Hepatocyte (in vitro differentiated cells): Measurements from ENCODE around the gene KIAA1217. TPM values are rescaled to one million over a fixed set of nuclear protein-coding genes. Genes with fewer than 3 reads are reported as not detected.

Experiments
- DNase-seq: peaks from one replicate; pipeline ENCODE4 v3.0.0-alpha.2; 2016; ENCODE audit warnings: low spot score
- H2AFZ ChIP-seq: fragments of 200-600 bp; sonication (generic); 2 replicates; pipeline ENCODE4 v1.6.0; 2016; ENCODE audit warnings: antibody characterized with exemption, mild to moderate bottlenecking
- H3K27ac ChIP-seq: fragments of 200-600 bp; sonication (generic); 2 replicates; pipeline ENCODE4 v1.5.1; 2016; ENCODE audit warnings: mild to moderate bottlenecking
- H3K27me3 ChIP-seq: fragments of 200-600 bp; sonication (generic); 2 replicates; pipeline ENCODE4 v1.6.1; 2016
- H3K36me3 ChIP-seq: fragments of 200-600 bp; sonication (generic); replicated peaks from 2 replicates; pipeline ENCODE4 v1.5.1; 2016; ENCODE audit warnings: low read depth; ENCODE audit not compliant: insufficient read depth
- H3K4me1 ChIP-seq: fragments of 200-600 bp; sonication (generic); 2 replicates; pipeline ENCODE4 v1.5.1; 2016; ENCODE audit warnings: mild to moderate bottlenecking, moderate library complexity; ENCODE audit not compliant: insufficient read depth
- H3K4me2 ChIP-seq: fragments of 200-600 bp; sonication (generic); 2 replicates; pipeline ENCODE4 v1.6.0; 2016
- H3K4me3 ChIP-seq: fragments of 200-600 bp; sonication (generic); 2 replicates; pipeline ENCODE4 v1.5.1; 2016; ENCODE audit warnings: mild to moderate bottlenecking
- H3K79me2 ChIP-seq: fragments of 200-600 bp; sonication (generic); 2 replicates; pipeline ENCODE4 v1.6.0; 2017; ENCODE audit warnings: mild to moderate bottlenecking
- H3K9me2 ChIP-seq: fragments of 200-600 bp; sonication (generic); replicated peaks from 2 replicates; pipeline ENCODE4 v1.6.0; 2017; ENCODE audit warnings: mild to moderate bottlenecking; ENCODE audit not compliant: insufficient read depth
- H3K9me3 ChIP-seq: fragments of 200-600 bp; sonication (generic); 2 replicates; pipeline ENCODE4 v1.5.1; 2016; ENCODE audit warnings: low read depth, mild to moderate bottlenecking
- H4K20me1 ChIP-seq: fragments of 200-600 bp; sonication (generic); 2 replicates; pipeline ENCODE4 v1.6.0; 2016; ENCODE audit warnings: mild to moderate bottlenecking; ENCODE audit not compliant: insufficient read depth, poor library complexity, severe bottlenecking
- EZH2 ChIP-seq: fragments of 200-600 bp; sonication (generic); IDR thresholded peaks from 2 replicates; pipeline ENCODE4 v1.6.1; 2016; ENCODE audit warnings: antibody characterized with exemption, mild to moderate bottlenecking, borderline replicate concordance
- EZH2phosphoT487 ChIP-seq: fragments of 200-600 bp; sonication (generic); IDR thresholded peaks from one replicate; pipeline ENCODE4 v1.6.1; 2018; ENCODE audit warnings: antibody characterized with exemption, mild to moderate bottlenecking, low read depth, moderate library complexity; ENCODE audit not compliant: unreplicated experiment, severe bottlenecking
- WGBS: methylation state at CpG from one replicate; pipeline ENCODE4 v1.1.6; 2016; ENCODE audit warnings: low lambda C conversion rate; ENCODE audit errors: missing lambda C conversion rate; 5-methylcytosine and 5-hydroxymethylcytosine counted together
- polyA plus RNA-seq: library from polyadenylated mRNA; unstranded; fragments of >200 nt; fragmentation: Nextera tagmentation; extraction: Ambion mirVana; gene quantifications from 2 replicates; pipeline ENCODE4 v1.2.1, GENCODE V29; 2016
- total RNA-seq: library from RNA; depleted of rRNA; stranded (reverse); fragments of >200 nt; gene quantifications from 2 replicates; pipeline ENCODE4 v1.2.3, GENCODE V29; 2014
- TF ChIP-seq, protein P1 (sequence below): fragments of 200-600 bp; sonication (generic); IDR thresholded peaks from 2 replicates; pipeline ENCODE4 v1.5.1; 2016; ENCODE audit warnings: antibody characterized with exemption, mild to moderate bottlenecking; ENCODE audit not compliant: poor library complexity

The KIAA1217 gene
- total and polyA plus RNA-seq, 2 experiments from 2014 or later: 31.6 to 33.2 TPM

DNA sequence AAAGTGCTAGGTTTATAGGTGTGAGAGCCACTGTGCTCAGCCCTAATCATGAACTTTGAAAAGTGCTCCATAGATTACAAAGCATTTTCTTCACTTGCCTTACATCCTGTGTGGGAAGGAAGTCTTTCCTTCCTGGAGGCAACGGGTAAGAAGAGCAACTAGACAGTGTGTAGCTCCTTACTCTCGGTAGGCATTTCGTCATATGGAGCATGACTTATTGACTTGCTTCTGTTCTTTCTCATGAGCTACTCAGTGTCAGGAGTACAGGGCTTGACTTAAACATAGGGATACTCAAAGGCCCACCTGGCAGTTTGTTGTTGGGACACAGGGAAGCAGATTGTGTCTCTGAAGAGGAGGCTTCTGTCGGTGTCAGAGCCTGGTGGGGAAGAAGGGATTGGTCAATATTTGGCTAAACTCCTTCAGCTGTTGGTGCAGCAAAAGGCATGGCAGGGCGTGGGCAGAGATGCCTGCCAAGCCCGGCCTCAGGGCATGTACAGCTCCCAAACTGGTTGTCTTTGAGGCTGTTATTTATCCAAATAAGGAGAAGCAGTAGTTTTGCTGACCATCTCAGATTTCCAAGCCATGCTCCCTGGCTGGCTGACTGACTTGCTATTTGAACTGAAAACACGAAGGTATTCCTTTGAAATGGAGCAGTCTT, 248.9 kb downstream of the KIAA1217 start:
- H3K9me3 ChIP-seq: no peaks in the 10 kb centered on the region
- H3K4me1 ChIP-seq: peaks cover 11% of the 10 kb centered on the region
- no peak for TF ChIP-seq EZH2phosphoT487
- no peak for TF ChIP-seq EZH2
- TF ChIP-seq, protein P1, sequence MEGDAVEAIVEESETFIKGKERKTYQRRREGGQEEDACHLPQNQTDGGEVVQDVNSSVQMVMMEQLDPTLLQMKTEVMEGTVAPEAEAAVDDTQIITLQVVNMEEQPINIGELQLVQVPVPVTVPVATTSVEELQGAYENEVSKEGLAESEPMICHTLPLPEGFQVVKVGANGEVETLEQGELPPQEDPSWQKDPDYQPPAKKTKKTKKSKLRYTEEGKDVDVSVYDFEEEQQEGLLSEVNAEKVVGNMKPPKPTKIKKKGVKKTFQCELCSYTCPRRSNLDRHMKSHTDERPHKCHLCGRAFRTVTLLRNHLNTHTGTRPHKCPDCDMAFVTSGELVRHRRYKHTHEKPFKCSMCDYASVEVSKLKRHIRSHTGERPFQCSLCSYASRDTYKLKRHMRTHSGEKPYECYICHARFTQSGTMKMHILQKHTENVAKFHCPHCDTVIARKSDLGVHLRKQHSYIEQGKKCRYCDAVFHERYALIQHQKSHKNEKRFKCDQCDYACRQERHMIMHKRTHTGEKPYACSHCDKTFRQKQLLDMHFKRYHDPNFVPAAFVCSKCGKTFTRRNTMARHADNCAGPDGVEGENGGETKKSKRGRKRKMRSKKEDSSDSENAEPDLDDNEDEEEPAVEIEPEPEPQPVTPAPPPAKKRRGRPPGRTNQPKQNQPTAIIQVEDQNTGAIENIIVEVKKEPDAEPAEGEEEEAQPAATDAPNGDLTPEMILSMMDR: no peak
- no peaks in the 10 kb centered on the region for H3K27me3 ChIP-seq
- no peaks in the 10 kb centered on the region for H4K20me1 ChIP-seq
- H3K4me2 ChIP-seq: no peak overlapping the region
- no peaks in the 10 kb centered on the region for H3K9me2 ChIP-seq
- H3K27ac ChIP-seq: peak overlapping the region; percentile 39
- no peak overlapping the region for H2AFZ ChIP-seq
- no peaks in the 10 kb centered on the region for H3K36me3 ChIP-seq
- H3K4me3 ChIP-seq: no peak overlapping the region
- H3K79me2 ChIP-seq: peaks cover 17% of the 10 kb centered on the region
- DNase-seq: no peak
- 75% methylated on average over 7 of the region's 7 CpGs for WGBS

DNA sequence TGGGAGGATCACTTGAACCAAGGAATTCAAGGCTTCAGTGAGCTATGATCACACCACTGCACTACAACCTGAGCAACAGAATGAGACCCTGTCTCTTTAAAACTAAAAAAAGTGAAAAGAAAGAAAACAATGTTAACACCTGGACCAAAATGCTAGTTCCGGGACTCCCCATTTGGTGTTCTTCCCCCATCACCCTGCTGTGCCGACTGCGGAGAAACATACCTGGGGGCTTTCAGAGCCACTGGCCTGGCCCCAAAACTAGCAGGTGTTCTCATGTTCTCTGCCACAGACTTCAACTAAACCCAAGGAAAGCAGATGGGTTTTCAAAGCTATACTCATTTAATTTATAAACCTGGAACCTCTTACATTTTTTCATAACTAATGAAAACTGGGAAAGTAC, 250.9 kb downstream of the KIAA1217 start:
- H3K36me3 ChIP-seq: no peaks in the 10 kb centered on the region
- H2AFZ ChIP-seq: no peak overlapping the region
- H3K9me2 ChIP-seq: no peaks in the 10 kb centered on the region
- no peak overlapping the region for H3K4me3 ChIP-seq
- DNase-seq: no peak
- H3K4me1 ChIP-seq: peaks cover 22% of the 10 kb centered on the region
- H4K20me1 ChIP-seq: no peaks in the 10 kb centered on the region
- peaks cover 21% of the 10 kb centered on the region for H3K79me2 ChIP-seq
- WGBS: 95% methylated on average over 3 of the region's 3 CpGs
- TF ChIP-seq EZH2phosphoT487: no peak
- no peak overlapping the region for H3K4me2 ChIP-seq
- no peaks in the 10 kb centered on the region for H3K27me3 ChIP-seq
- H3K27ac ChIP-seq: no peak overlapping the region
- H3K9me3 ChIP-seq: no peaks in the 10 kb centered on the region

DNA sequence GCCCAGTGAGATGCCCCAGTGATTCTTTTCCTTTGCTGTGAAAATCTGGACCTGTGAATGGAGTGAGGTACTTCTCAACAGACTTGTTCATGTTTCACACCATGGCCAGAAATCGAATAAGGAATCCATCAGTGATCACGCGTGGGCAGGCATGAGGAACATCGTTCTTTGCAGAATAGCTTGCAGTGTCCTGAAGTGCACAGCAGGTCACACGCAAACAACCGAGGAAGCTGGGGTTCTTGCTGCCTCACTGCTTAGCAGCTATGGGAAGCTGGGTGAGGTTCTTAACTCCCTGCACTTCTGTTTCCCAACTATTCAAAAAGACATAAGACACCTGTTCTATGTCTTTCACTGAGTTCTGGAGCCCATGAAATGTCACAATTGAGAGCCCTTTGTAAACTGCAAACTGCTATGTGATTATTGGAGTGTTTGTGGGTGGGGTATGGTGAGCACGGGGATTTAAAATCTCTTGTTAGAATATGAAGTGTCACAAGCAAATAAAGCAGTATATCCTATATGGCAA, 253.4 kb downstream of the KIAA1217 start:
- Histone ChIP-seq H3K79me2 (peaks cover 24% of the 10 kb centered on the region), H3K9me3 (no peaks in the 10 kb centered on the region), H3K4me2 (no peak overlapping the region), H2AFZ (no peak overlapping the region), H3K9me2 (no peaks in the 10 kb centered on the region), H3K4me3 (no peak overlapping the region), H3K4me1 (peaks cover 29% of the 10 kb centered on the region), H4K20me1 (no peaks in the 10 kb centered on the region), H3K27ac (peak overlapping the region; percentile 97), H3K36me3 (no peaks in the 10 kb centered on the region), H3K27me3 (no peaks in the 10 kb centered on the region)
- no peak for DNase-seq
- 88% methylated on average over 7 of the region's 7 CpGs for WGBS
- TF ChIP-seq, protein P1: no peak
- TF ChIP-seq EZH2phosphoT487 (no peak), EZH2 (no peak)

DNA sequence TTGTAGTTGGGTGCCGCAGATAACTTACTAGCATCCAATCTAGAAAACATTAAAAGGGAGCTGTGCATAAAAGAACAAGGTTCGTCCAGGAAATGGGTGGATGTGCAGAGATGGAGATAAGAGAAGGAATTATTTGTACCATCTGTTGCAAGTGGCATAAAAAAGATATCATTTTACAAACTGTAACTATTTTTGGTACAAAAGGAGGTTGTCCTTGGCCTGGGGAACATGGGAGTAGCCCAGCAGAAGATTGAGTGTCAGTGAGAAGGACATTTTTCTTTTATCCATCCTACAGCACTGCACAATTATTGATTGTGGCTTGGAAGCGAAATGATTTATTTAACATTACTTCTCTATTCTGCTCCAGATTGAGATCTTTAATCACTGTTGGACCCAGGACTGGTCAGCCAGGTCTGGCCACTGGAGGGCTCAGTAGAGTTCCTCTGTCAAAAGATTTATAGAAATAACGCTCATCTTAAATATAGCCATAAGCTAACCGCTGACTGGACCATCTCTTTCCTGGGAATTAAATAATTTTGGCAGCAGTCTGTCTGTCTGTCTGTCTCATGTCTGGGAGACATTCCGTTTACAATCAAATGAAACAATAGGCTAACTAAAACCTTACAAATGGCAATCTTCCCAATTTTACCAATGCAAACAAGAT, 254.1 kb downstream of the KIAA1217 start:
- H3K27ac ChIP-seq: peak overlapping the region; percentile 97
- H3K4me2 ChIP-seq: no peak overlapping the region
- H3K36me3 ChIP-seq: no peaks in the 10 kb centered on the region
- H3K27me3 ChIP-seq: no peaks in the 10 kb centered on the region
- no peaks in the 10 kb centered on the region for H4K20me1 ChIP-seq
- TF ChIP-seq EZH2phosphoT487 (no peak), EZH2 (no peak)
- TF ChIP-seq, protein P1: peak; percentile 8
- peaks cover 25% of the 10 kb centered on the region for H3K4me1 ChIP-seq
- no peak overlapping the region for H3K4me3 ChIP-seq
- no peak for DNase-seq
- 91% methylated on average over 6 of the region's 6 CpGs for WGBS
- H3K9me2 ChIP-seq: no peaks in the 10 kb centered on the region
- H2AFZ ChIP-seq: no peak overlapping the region
- peaks cover 31% of the 10 kb centered on the region for H3K79me2 ChIP-seq
- H3K9me3 ChIP-seq: no peaks in the 10 kb centered on the region
